Gastrocnemius medialis (tissue), 4 donors: ENCODE results near the gene LRRC66.

Source experiments
- POLR2A ChIP-seq, 2 donors: fragments of 450-650 bp; IDR thresholded peaks; one replicate each; pipeline ENCODE4 v1.6.1; 2017; ENCODE audit warnings: antibody characterized with exemption in 2 of 2, mild to moderate bottlenecking in 2 of 2, moderate library complexity in 2 of 2
- TF ChIP-seq, protein P1 (sequence below), 5 experiments: fragments of 450-650 bp in 3 of 5; fragments of 200-600 bp in 2 of 5; sonication (generic) in 2 of 5; IDR thresholded peaks in 4 of 5; conservative IDR thresholded peaks in 1 of 5; 1 replicate in 4 of 5; 2 replicates in 1 of 5; pipeline ENCODE4 v1.5.1; 2016 to 2019; ENCODE audit warnings: antibody characterized with exemption in 5 of 5, mild to moderate bottlenecking in 3 of 5, moderate library complexity in 3 of 5

GRCh38 chr4:52045028-52045427, 24.9 kb upstream of the LRRC66 start:
- TF ChIP-seq, protein P1, sequence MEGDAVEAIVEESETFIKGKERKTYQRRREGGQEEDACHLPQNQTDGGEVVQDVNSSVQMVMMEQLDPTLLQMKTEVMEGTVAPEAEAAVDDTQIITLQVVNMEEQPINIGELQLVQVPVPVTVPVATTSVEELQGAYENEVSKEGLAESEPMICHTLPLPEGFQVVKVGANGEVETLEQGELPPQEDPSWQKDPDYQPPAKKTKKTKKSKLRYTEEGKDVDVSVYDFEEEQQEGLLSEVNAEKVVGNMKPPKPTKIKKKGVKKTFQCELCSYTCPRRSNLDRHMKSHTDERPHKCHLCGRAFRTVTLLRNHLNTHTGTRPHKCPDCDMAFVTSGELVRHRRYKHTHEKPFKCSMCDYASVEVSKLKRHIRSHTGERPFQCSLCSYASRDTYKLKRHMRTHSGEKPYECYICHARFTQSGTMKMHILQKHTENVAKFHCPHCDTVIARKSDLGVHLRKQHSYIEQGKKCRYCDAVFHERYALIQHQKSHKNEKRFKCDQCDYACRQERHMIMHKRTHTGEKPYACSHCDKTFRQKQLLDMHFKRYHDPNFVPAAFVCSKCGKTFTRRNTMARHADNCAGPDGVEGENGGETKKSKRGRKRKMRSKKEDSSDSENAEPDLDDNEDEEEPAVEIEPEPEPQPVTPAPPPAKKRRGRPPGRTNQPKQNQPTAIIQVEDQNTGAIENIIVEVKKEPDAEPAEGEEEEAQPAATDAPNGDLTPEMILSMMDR (IDR thresholded peaks at IDR 0.05 in 4 of 5, conservative IDR thresholded peaks at IDR 0.05 in 1 of 5) = no peak
- no peak for TF ChIP-seq POLR2A (IDR thresholded peaks at IDR 0.05)
